T-helper 22 cell (primary cell): ENCODE measurements around the gene APRT.

Experiments used
- DNase-seq: peaks from one replicate; pipeline ENCODE4 v3.0.0-alpha.2; 2020; ENCODE audit warnings: low read depth

Gene APRT, protein sequence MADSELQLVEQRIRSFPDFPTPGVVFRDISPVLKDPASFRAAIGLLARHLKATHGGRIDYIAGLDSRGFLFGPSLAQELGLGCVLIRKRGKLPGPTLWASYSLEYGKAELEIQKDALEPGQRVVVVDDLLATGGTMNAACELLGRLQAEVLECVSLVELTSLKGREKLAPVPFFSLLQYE

DNA sequence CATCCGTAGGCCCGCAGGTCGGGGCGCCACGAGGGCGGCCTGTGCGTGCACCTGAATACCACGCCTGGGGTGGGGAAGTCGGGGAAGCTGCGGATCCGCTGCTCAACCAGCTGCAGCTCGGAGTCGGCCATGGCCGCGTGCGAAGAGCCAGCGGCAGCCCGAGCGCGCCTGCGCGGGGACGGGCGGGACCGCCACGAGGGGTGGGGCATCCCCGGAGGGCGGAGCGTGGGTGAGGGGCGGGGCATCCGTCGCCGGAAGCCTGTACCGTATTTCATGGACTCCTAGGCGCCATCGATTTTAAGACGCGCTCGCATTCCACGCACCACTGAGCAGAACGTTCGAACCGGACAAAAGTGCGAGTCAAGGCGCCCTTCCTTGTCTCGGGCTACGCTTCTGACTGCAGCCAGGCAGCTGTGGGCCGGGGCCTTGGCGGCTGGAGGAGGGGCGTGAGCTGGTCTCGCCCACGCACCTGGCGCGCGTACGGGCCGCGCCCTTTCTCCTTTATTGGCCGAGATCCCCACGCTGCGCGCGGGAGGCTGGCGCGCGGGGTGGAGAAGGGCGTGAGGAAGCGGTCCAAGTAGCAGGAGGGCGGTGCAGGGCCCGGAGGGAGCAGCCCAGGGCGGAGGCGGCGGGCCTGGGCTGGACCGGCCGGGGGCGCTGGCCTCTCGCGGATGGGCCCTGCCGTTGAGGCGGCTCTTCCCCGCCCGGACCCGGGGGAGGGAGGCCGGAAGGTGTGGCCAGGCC is at the start of gene APRT:
Gene APRT, minus strand, starts transcription at position 160 of the 744 bp plus-strand sequence. Its CDS starts 29 bp downstream, at position 131.
- DNase-seq: peak; percentile 88

DNA sequence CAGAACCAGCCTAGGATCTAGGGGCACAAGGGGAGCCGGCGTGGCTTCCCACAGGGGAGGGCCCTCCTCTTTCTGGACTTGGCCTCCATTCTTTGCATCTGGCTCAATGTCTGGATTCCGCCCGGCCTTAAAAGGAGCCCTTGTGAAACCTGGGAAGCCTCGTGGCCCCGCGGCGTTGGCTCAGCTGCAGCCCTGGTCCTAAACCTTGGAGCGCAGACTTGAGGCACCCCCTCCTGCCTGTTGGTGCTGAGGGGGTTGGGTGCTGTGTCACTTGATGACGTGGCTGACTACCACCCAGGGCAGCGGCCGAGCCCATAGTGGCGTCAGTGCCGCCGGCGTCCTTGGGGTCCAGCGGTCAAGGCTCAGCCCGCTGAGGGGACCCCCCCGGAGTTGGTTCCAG is 49.6 kb upstream of the APRT start:
- no peak for DNase-seq

DNA sequence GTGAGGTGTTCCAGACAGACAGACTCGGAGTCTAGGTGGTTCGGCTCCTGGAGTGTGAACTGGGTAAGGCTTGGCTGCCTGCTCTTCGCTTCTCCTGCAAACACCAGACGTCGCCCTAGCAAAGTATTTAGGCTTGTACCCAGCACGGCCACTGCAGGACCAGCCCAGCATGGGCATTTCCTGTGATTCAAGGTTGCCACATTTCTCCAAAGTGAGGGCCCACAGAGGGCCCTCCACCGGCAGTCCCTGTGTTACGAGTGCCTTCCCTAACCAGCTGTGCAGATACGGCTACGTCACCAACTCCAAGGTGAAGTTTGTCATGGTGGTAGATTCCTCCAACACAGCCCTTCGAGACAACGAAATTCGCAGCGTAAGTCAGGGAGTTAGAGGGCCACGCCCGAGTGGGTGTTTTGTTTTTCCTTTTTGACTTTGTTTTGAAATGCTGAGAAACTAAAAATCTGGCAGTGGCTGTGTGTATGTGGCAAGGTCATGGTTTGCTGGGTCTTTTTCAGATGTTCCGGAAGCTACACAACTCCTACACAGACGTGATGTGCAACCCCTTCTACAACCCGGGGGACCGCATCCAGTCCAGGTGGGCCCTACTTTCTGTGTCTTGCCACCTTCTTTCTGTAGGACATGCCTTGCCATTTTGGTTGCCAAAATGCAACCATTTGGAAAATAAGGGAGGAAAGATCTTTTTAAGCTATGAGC is 47.8 kb upstream of the APRT start:
- no peak for DNase-seq

DNA sequence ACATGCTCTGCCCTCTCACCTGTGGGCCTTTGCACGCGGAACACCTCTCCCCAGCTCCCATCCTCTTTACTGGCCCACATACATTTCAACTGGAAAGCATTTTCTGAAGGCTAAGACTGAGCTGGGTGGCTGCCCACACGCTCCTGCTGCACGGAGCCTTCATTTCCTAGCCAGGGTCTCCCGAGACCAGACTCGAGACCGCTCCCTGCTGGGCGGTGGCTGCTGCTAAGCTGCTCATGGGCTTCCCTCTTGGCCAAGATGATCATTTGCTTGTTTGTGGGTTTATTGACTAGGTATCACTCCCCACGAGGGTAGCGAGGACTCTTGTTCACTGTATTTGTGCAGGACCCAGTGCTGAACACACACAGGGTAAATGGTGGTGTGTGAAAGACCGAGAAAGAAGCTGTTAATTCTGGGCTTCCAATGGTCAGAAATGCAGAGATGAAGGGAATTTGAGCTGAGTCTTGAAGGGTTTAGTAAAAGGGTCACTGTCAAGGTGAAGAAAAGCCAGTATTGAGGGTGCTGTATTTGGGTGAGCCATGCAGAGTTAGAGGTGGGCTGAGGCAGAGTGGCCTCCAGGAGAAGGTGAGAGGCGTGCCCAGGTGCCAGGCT is 46.1 kb upstream of the APRT start:
- DNase-seq: peak; percentile 43

DNA sequence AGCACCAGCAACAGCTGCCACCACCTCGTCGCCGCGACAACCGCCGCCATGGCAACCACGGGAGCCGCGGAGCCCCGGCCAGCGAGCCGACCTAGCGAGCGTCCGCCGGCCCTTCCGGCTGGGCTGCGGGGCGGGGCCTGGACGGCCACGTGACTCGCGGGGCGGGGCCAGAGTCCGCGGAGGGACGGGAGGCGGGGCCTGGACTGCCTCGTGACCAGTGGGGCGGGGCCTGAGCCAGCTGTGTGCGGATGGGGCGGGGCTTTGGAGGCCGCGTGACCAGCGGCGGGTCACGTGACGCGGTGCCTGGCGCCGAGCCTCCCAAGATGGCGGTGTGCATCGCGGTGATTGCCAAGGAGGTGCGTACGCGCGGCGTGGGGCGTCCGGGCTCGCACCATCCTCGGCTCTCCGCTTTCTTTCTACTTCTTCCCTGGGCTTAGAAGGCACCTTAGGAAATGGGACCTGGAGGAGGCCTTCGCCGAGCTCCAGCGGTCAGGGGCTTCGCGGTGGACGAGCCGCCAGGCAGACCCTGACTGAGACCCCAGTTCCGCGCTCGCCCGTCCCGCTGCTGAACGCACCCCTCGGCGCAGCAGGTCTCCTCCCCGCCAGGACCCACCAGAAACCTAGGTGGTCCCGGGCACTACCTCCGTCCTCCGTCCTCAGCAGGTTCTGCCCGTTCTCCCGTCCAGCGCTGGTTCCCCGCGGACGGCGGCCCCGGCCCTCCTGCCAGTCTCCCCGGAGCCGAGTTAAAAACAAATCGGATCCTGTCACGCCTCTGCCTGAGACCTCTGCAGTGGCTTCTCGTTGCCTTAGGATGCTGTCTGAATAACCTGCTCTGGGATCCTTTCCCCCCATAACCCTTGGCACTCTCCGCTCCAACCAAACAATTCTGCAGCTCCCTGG is 45.4 kb upstream of the APRT start, which contains the start of the genes GALNS and TRAPPC2L:
Gene GALNS, minus strand, starts transcription at position 120 of the 900 bp plus-strand sequence. Its CDS starts 70 bp downstream, at position 50.
Gene TRAPPC2L, plus strand, starts transcription at position 300 of the 900 bp plus-strand sequence. Its CDS starts 24 bp downstream, at position 324.
- DNase-seq: peak; percentile 94

DNA sequence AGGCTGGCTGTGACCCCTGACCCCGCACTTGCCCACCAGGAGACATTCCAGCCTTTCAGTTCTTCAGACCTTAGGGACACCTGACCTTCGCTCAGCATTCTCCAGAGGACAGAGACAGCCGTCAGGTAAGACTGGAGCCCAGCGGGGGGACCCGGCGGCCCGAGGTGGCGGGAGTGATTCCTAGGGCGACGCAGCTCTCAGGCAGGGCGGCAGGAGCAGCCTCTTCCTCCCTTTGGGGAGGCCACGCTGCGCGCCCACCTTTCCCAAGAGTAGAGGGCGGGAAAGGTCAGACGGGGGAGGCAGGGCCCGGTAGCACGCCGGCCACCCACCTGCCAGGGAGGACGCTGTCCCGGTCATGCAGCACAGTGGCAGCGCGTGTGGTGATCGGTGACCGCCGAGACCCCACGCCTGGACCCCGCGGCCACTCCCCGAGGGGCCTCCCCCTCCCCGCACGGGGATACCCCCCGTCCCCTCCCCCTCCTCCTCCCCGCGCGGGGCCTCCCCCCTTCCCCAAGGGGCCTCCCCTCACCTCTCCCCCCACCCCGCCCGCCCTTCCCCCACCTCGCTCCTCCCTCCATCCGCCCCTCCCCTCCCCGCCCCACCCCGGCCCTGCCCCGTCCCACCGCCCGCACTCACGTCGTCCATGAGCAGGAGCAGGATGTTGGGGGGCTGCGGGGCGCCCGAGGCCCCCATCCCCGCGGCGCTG is 44.5 kb upstream of the APRT start:
- DNase-seq: peak; percentile 8

DNA sequence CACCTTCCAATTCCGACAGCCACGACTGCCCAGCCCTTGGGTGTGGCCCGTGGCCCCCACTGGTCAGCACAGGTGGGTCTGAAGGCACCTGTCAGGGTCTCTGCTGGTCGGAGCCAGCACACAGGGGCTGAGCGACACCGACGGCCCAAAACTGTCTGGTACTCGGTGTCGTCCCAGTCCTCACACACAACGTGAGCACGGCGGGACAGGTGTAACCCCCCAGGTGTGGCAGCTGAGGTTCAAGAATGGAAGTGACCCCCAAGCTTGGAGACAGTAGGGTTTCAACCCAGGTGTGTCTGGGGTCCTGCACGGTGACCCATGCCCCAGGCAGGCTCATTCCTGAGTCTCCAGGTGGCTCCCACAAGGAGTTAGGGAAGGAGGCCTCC is 44.0 kb upstream of the APRT start:
- DNase-seq: no peak

DNA sequence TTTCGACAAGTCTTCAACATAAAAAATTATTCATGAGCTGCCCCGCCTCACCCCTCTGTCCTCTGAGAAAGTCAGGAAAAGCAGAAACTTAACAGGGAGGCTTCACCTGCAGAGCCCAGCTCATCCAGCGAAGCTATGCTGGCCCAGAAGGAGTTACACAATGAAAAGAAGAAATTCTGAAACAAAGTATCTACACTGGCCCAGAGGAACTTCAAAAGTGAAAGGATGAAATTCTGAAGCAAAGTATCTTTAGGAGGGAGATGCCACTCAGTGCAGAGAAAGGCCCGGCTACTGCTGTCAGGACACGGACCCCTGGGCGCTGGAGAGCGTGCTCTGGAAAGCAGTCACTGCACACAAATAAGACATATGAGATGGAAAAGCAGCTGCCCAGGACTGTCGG is 43.4 kb upstream of the APRT start:
- no peak for DNase-seq

DNA sequence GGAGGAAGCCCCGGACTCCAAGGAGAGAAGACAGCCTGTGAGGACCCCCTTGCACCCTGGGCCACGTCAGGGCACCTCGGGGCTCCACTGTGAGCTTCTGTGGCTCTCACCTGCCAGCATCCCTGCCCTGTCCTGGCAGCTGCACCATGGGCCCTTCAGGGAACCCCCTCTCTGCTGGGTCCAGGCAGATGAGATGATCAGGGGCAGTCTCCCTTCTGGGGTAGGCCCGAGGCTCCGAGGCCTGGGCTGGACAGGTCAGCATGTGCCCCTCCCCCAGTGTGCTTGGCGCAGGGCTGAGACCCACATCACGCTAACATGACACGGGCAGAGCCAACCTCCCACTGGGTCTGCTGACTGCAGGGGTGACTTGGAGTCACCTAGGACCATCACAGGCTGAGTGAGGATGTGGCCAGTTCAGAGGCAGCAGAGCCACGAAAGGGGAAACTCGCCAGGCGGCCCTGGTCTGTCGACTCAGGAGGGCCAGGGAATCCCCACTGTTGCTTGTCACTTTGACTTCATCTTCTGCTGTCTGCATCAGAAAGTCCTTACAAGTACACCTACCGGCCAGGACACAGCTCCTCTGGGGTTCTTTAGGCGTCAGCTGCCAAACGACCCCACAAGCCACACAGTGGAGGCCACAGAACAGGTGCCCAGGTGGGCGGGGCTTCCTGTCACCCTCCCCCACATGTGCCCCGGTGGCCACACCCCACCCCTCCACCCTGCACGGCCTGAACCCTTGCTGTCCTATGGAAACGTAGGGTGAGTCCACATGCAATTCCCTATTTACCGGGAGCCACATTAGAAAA is 42.8 kb upstream of the APRT start:
- DNase-seq: no peak

DNA sequence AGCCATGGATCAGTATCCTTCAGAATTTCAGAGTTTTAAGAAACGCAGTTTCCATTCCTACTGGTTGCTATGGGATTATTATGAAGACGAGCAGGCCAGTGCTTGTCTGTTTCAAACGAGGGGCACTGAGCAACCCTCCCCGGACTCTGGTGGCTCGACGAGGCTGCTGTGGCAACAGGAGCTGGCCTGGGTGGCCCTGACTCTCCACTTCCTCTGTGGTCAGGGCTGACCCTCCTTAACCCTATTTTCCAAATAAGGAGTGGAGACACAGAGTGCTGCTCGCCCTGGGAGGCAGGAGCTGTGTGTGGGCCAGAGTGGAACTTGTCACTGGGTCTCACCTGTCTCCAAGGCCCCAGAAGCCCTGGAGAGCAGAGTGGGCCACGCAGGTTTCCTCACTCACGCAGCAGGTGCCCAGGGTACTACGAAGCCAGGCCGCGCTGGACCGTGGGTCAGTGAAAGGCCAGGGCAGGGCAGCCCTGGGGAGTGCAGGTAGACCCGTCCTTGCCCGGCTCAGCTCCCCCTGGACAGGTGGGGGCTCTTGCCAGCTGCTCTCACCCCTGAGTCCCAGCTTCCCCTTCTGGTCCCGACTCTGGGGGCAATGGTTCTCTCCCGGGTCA is 41.7 kb upstream of the APRT start:
- DNase-seq: no peak

DNA sequence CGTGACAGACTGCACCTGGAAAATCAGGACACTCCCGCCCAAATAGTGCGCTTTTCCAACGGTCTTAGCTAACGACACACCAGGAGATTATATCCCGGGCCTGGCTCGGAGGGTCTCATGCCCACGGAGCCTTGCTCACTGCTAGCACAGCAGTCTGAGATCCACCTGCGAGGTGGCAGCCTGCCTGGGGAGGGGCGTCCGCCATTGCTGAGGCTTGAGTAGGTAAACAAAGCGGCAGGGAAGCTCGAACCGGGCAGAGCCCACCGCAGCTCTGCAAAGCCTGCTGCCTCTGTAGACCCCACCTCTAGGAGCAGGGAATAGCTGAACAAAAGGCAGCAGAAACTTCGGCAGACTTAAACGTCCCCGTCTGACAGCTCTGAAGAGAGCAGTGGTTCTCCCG is 39.9 kb upstream of the APRT start:
- DNase-seq: no peak

DNA sequence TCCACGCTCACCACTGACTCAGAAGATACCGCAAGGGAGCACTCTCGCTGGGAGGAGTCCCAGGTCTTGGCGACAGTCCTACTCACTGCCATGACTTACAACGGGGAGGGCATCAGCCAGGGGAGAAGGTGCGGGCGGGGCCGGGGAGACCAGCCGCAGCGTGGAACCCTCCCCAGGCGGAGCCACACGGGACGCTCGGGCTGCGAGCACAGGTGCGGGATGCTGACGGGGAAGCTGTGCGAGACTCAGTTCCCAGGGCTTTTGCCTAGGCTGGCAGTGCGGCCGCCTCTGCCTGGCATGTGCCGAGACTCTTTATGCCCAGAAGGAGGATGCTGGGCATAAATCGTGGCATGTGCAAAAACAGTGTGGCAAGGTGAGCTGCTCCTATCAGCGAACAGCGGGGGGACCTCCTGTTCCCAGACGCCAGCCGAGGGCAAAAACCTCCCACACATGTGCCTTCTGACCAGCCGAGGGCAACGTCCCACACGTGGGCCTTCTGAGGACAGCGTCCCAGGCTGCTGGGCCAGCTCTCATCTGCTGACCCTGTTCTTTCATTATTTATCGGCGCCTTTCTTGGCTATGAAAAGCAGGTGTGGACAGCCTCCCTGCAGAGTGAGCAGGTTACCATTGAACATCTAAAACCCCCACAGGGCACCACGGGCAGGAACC is 38.9 kb upstream of the APRT start:
- no peak for DNase-seq

DNA sequence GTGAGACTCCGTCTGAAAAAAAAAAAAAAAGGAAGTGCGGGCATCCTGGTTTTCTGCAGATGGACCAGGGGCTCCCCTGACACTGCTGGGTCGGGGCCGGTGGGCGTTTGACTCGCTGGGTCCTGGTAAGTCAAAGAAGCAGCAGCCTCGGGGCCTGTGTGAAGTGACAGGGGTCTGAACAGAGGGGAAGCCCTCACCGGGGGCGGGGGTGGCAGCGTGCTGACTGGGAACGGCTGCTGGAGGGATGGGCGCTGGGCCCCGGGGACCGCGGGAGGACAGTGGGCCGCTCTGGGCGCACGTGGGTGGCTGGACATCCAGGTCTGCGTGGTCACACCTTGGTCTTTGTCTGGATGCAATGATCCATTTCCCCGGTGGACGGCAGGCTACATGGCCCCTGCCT is 36.8 kb upstream of the APRT start:
- no peak for DNase-seq

DNA sequence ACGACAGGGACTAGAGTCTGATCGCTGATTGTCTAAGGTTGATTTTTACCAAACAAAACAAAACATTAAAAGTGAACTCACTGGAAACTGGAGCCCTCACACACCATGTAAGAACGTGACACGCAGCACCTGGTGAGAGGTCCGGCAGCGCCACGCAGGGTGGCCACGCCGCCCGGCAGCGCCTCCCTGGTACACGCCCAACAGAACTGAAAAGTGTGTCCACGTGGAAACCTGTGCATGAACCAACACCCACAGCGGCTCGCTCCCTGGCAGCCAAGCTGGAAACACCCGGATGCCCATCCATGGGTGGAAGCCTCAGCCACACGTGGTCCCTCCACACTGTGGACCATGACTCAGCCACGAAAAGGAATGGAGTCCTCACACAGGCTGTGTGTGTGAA is 35.9 kb upstream of the APRT start:
- no peak for DNase-seq

DNA sequence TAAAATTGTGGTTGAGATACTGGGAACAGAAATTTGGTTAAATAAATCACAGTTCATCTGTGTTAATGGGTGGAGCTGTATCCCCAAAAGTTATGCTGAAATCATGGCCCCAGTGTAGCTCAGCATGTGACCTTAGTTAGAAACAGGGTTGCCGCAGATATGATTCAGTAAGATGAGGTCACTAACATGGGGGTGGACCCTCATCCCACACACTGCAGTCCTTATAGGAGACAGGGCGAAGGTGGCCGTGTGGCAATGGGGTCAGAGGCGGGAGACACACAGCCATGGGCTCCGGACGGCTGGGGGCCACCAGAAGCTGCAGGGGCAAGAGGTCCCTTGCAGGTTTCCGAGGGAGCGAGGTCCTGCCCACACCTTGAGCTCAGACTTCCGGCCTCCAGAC is 34.4 kb upstream of the APRT start:
- DNase-seq: no peak

DNA sequence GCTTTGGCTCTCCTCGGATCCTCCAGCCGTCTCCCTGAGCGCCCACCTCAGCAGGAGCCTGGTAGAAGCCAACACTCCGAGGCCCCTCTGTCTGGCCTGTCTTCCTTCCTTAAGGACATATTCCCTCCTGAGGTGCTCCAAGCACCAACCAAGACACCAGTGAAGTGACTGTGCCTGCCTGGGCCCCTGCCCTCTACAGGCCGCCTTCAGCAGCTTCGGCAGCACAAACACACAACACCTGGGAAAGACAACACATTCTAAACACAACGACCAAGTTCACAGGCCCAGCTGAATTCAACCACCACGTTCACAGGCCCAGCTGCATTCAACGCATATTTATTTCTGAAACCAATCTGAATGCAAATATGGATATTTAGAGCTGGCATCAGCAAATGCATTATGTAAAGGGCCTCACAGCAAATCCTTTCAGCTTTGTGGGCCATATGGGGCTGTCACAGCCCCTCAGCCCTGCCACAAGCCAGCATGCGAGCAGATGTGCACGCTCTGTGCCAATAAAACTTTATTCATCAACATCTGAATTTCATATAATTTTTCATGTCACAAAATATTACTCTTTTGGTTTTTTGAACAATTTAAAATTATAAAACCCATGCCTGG is 32.8 kb upstream of the APRT start:
- DNase-seq: no peak

DNA sequence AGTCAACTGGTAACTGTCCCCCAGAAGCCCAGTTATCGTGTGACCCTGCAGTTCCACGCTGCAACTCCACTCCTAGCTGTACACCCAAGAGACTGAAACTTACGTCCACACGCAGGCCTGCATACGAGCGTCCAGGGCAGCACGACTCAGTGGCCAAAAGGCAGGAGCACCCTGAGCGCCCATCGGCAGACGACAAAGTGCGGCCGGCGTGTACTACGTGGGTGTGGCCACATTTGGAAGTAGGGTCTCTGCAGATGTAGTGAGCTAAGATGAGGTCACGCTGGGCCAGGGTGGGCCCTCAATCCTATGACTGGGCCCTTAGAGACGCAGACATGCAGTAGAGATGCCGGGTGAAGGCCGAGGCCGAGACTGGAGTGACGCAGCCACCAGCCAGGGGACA is 31.5 kb upstream of the APRT start:
- no peak for DNase-seq

DNA sequence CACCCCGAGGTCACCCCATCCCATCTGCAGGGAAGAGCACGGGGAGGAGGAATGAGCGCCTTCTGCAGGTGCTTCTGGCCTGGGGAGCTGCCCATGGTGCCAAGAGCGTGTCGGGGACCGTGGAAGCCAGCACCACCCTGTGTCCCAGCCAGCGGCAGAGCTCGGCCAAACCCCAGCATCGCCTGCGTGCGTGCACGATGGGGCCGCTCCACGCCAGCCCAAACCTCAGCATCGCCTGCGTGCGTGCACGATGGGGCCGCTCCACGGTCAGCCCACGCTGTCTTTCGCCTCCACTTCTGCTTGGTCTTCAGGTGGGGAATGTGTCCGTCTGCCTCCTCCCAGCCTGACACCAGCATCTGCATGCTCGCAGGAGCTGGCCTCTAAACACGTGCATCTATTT is 31.1 kb upstream of the APRT start:
- no peak for DNase-seq

DNA sequence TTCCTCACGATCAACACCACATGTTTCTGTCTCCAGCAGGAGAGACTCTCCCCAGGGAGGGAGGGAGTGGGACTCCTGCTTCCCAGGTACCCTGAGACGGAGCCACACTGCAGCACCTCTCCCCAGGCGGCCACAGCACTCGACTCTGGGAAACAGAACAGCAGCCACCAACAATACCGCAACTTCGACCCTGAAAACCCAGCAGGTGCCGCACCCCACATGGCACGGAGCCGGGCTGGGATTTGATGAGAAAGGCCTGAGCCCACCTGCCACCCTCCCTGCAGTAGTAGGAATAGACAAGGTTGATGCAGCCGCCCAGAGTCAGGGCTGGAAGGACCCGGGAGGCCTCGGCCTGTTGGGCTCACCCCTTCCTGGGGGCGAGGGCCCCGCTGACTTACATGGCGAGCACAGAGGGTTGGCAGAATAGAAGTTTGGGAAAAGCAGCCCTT is 30.6 kb upstream of the APRT start:
- no peak for DNase-seq
